HAP-1 (cell line): ENCODE results near the gene HIPK1.
"Not testable (repeated sequence)": the region's sequence is repeated elsewhere in the genome, so short reads cannot be mapped to it uniquely, and the experiment has no call there.

ENCODE experiments used
- DNase-seq, 2 experiments: peaks; one replicate each; pipeline ENCODE4 v3.0.0-alpha.2; 2016 to 2020; ENCODE audit warnings: low spot score in 2 of 2
- H3K27me3 ChIP-seq: fragments of 250-450 bp; sonication (Bioruptor Pico); 2 replicates; pipeline ENCODE4 v1.5.1; 2020; ENCODE audit warnings: low read depth, mild to moderate bottlenecking, moderate library complexity
- H3K36me3 ChIP-seq: fragments of 250-450 bp; sonication (Bioruptor Pico); replicated peaks from 2 replicates; pipeline ENCODE4 v1.5.1; 2020; ENCODE audit warnings: mild to moderate bottlenecking
- H3K4me1 ChIP-seq: fragments of 250-450 bp; sonication (Bioruptor Pico); 2 replicates; pipeline ENCODE4 v1.5.1; 2020; ENCODE audit warnings: mild to moderate bottlenecking
- H3K4me3 ChIP-seq: fragments of 250-450 bp; sonication (Bioruptor Pico); 2 replicates; pipeline ENCODE4 v1.5.1; 2020; ENCODE audit warnings: mild to moderate bottlenecking, moderate library complexity
- H3K9me3 ChIP-seq: fragments of 250-450 bp; sonication (Bioruptor Pico); 2 replicates; pipeline ENCODE4 v1.5.1; 2020; ENCODE audit warnings: mild to moderate bottlenecking, moderate library complexity
- in situ Hi-C: fragments of 300-500 bp; cut with MboI; formaldehyde crosslinking; loops from 3 replicates; pipeline ENCODE4 v1.14.3; 2020; ENCODE audit warnings: low sequenced_read_pairs, inconsistent platforms, mixed read lengths

Gene HIPK1

GRCh38 chr1:113943028-113943811 lies 14.1 kb downstream of the HIPK1 start:
- no peak for DNase-seq
- H3K9me3 ChIP-seq, result no peaks in the 10 kb centered on the region
- in situ Hi-C loops, result no loop called here
- no peaks in the 10 kb centered on the region for H3K27me3 ChIP-seq
- H3K4me1 ChIP-seq, result no peaks in the 10 kb centered on the region
- H3K36me3 ChIP-seq, result peaks cover 22% of the 10 kb centered on the region
- no peak overlapping the region for H3K4me3 ChIP-seq

GRCh38 chr1:113945329-113945728 lies 16.2 kb downstream of the HIPK1 start:
- Histone ChIP-seq H3K9me3 (no peaks in the 10 kb centered on the region), H3K4me1 (no peaks in the 10 kb centered on the region), H3K36me3 (peaks cover 21% of the 10 kb centered on the region), H3K27me3 (no peaks in the 10 kb centered on the region), H3K4me3 (no peak overlapping the region)
- no peak for DNase-seq
- in situ Hi-C loops, result no loop called here

DNA sequence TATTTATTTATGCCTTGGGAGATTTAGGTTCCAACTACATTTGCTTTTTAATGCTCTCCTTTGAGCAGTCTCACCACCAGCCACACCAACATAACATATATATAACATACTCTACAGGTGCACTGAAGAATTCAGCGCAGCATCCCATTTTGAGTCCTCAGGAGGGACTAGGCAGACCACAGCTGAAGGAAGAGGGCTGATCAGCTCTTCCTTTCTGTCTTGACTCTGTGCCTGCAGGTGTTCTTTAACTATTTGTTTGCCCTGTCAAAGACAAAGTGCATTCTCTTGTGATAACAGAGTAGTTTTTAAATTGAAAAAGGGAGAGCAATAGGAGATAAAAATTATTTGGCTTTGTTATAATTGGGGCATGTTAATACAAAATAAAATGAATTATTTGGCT lies 17.0 kb downstream of the HIPK1 start:
- no peaks in the 10 kb centered on the region for H3K9me3 ChIP-seq
- peaks cover 13% of the 10 kb centered on the region for H3K36me3 ChIP-seq
- H3K4me1 ChIP-seq, result no peaks in the 10 kb centered on the region
- no peak for DNase-seq
- no peaks in the 10 kb centered on the region for H3K27me3 ChIP-seq
- no peak overlapping the region for H3K4me3 ChIP-seq
- in situ Hi-C loops, result no loop called here

DNA sequence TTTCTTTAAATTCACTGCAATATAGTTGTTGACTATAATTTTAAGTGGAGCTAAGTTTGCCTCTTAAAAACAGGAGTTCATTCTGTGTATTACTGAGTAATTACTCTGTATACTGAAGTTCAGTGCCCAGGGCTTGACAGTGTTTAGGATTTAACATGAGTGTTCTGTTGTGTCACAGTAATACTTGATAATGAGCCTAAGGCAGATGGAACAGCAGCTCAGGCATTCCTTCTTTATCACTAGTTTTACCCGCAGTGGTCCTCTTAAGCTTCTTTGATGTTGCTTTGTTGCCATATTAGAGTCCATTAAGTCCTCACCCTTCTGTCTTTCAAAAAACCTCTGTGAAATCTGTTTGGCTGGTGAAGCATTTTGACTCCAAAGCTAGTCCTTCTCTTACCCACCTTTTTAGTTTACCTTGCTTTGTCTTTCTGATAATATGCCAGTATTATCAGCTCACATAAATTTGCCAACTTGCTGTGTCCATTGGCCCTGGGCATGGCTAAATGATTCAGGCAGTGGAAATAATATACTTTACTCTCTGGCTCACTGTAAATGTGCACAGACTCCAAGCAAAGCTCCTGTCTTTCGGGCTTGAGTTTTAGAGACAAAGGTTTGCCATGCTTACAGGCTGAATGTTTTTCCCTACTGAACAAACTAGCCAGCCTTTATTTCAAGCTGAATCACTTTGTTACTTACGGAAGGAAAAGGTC lies 17.7 kb downstream of the HIPK1 start:
- DNase-seq, result no peak
- H3K4me3 ChIP-seq, result no peak overlapping the region
- H3K4me1 ChIP-seq, result no peaks in the 10 kb centered on the region

GRCh38 chr1:113947388-113948107 lies 18.4 kb downstream of the HIPK1 start:
- Histone ChIP-seq H3K36me3 (peaks cover 5% of the 10 kb centered on the region; the same call in 1 of the 2 replicates), H3K4me1 (no peaks in the 10 kb centered on the region), H3K4me3 (no peak overlapping the region), H3K9me3 (no peaks in the 10 kb centered on the region), H3K27me3 (no peaks in the 10 kb centered on the region)
- DNase-seq, result no peak
- in situ Hi-C loops, result no loop called here

More for the DNA sequence above, 17.7 kb downstream of the HIPK1 start:
- Histone ChIP-seq H3K36me3 (peaks cover 10% of the 10 kb centered on the region), H3K9me3 (no peaks in the 10 kb centered on the region), H3K27me3 (no peaks in the 10 kb centered on the region)
- in situ Hi-C loops, result no loop called here

- H3K4me3 ChIP-seq, H3K4me1 ChIP-seq, H3K9me3 ChIP-seq, in situ Hi-C loops, H3K27me3 ChIP-seq, DNase-seq, H3K36me3 ChIP-seq: not testable (repeated sequence)
Measured at GRCh38 chr1:113948151-113948550, 19.0 kb downstream of the HIPK1 start.

- no peaks in the 10 kb centered on the region; the same call in 1 of the 2 replicates for H3K36me3 ChIP-seq
- DNase-seq, result no peak
- no peaks in the 10 kb centered on the region for H3K4me1 ChIP-seq
- no peaks in the 10 kb centered on the region for H3K27me3 ChIP-seq
- no peak overlapping the region for H3K4me3 ChIP-seq
- in situ Hi-C loops, result no loop called here
- H3K9me3 ChIP-seq, result no peaks in the 10 kb centered on the region
Measured at GRCh38 chr1:113949007-113949406, 19.9 kb downstream of the HIPK1 start.

DNA sequence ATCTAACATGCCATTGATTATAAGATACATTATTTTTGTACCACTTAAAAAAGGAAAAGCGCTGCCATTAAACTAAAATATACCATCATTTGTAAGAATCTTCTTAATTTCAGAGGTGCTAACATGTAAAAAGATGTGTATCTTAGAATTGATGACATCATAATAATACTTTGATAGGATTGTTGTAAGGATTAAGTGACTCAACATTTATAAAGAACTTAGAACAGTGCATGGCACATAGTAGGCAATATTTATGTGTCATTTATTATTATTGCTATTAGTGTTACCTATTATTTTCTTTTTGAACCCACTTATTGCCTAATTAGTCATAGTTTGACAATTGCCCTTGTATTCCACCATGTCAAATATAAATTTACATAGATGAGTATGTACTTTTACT lies 21.8 kb downstream of the HIPK1 start:
- in situ Hi-C loops, result loop anchor here (25.0 kb wide), 1 partner anchor 461 kb away; no protein-coding TSS in a partner anchor
- no peaks in the 10 kb centered on the region for H3K4me1 ChIP-seq
- H3K36me3 ChIP-seq, result peaks cover 14% of the 10 kb centered on the region
- no peak overlapping the region for H3K4me3 ChIP-seq
- H3K27me3 ChIP-seq, result no peaks in the 10 kb centered on the region
- H3K9me3 ChIP-seq, result no peaks in the 10 kb centered on the region
- no peak for DNase-seq

DNA sequence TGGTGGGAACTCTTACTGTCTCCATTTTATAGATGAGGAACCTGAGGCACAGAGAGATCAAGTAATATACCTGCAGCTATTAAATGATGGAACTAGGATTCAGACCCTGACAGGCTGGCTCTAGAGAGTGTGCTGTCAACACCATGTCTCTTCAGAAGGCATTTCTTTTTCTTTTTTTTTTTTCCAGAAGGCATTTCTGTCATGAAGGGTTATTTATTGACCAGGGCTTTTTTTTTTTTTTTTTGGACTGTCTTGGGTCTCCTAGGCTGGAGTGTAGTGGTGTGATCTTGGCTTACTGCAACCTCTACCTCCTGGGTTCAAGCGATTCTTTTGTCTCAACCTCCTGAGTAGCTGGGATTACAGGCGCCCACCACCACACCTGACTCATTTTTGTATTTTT lies 22.6 kb downstream of the HIPK1 start:
- H3K36me3 ChIP-seq, result peaks cover 19% of the 10 kb centered on the region
- H3K27me3 ChIP-seq, result no peaks in the 10 kb centered on the region
- in situ Hi-C loops, result loop anchor here (25.0 kb wide), 1 partner anchor 461 kb away; no protein-coding TSS in a partner anchor
- no peaks in the 10 kb centered on the region for H3K4me1 ChIP-seq
- H3K9me3 ChIP-seq, result no peaks in the 10 kb centered on the region
- DNase-seq, result no peak
- H3K4me3 ChIP-seq, result no peak overlapping the region

DNA sequence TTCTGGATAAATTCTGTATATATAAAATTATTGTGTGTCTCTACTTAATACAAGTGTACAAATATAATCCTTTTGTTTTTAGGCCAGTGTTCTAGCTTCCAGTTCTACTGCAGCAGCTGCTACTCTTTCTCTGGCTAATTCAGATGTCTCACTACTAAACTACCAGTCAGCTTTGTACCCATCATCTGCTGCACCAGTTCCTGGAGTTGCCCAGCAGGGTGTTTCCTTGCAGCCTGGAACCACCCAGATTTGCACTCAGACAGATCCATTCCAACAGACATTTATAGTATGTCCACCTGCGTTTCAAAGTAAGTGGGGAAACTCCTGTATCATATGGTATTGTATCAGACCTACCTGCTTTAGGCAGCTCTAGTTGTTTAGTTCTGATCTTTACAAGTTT lies 28.9 kb downstream of the HIPK1 start:
- in situ Hi-C loops, result loop anchor here (25.0 kb wide), 1 partner anchor 454 kb away; no protein-coding TSS in a partner anchor
- no peaks in the 10 kb centered on the region for H3K4me1 ChIP-seq
- no peaks in the 10 kb centered on the region for H3K9me3 ChIP-seq
- H3K4me3 ChIP-seq, result no peak overlapping the region
- H3K27me3 ChIP-seq, result no peaks in the 10 kb centered on the region
- peaks cover 42% of the 10 kb centered on the region for H3K36me3 ChIP-seq
- DNase-seq, result no peak

DNA sequence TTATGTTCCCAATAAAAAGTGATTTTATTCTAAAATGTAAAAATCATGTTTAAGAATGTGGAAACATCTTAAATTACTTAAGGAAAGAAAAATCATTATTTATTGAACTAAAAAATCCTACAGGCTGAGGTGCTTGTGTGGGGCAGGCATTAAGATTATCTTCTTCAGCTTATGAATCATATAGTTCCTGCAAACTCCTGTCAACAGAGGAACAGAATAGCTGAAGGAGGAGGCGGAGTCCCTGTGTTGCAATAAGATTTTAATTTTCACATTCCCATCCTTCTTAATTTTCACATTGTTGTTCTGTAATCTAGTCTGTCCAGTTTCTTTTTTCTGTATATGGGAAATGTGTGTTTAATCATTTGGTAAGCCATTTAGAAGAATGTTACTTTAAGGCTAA lies 29.6 kb downstream of the HIPK1 start:
- Histone ChIP-seq H3K27me3 (no peaks in the 10 kb centered on the region), H3K4me1 (no peaks in the 10 kb centered on the region), H3K36me3 (peaks cover 42% of the 10 kb centered on the region), H3K9me3 (no peaks in the 10 kb centered on the region), H3K4me3 (no peak overlapping the region)
- no peak for DNase-seq
- in situ Hi-C loops, result loop anchor here (25.0 kb wide), 1 partner anchor 454 kb away; no protein-coding TSS in a partner anchor

DNA sequence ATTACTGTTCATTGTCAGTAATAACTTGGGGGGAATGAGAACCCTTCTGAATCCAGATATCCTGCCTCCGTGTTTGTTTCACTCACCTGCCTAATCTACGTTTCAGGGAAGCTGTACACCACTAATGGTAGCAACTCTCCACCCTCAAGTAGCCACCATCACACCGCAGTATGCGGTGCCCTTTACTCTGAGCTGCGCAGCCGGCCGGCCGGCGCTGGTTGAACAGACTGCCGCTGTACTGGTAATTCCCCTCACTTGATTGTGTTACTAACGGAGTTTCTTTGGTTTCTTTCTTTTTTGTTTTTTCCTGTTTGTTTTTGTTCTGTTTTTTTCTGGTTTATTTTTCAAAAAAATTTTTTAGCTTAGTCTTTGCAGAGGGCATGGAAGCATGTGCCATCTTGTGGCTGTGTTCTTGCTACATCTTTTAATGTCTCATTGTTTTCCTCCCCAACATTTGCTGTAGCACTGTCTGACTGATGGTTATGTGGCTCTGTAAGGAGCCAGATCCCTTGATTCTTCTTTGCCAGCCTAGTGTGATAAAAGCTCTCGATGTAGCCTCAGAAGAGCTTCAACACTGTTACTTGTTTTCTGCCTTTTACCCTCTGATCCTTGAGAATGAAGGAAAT lies 34.3 kb downstream of the HIPK1 start:
- H3K4me1 ChIP-seq, result peaks cover 8% of the 10 kb centered on the region
- no peak for DNase-seq
- no peaks in the 10 kb centered on the region for H3K27me3 ChIP-seq
- no peak overlapping the region for H3K4me3 ChIP-seq
- in situ Hi-C loops, result loop anchor here (25.0 kb wide), 1 partner anchor 449 kb away; no protein-coding TSS in a partner anchor
- H3K9me3 ChIP-seq, result no peaks in the 10 kb centered on the region
- peaks cover 33% of the 10 kb centered on the region for H3K36me3 ChIP-seq

DNA sequence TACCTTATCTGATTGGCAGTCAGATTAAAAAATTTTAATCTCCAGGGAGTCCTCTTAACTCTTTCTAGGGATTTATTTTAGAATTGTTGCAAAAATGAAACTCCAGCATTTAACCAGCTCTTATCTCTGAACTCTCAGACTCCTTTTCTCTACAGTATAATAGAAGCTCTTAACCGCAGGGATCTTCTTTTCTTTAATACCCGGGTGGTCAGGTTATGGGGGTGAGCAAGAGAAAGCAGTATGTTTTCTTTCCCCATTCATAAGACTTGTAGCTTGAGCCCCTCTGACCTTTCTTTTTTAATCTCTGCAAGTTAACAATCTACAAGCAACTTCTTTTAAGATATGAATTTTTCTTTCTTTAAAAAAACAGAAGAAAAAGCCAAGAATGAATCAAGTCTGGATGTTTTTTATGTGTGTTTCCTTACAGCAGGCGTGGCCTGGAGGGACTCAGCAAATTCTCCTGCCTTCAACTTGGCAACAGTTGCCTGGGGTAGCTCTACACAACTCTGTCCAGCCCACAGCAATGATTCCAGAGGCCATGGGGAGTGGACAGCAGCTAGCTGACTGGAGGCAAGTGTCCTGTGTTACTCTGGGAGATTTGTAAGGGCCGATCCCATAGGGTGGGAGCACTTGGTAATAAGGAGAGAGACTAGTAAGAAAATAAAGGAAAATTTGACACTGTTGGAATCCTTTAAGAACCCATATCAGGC lies 36.7 kb downstream of the HIPK1 start:
- H3K9me3 ChIP-seq, result no peaks in the 10 kb centered on the region
- no peak overlapping the region for H3K4me3 ChIP-seq
- in situ Hi-C loops, result loop anchor here (25.0 kb wide), 1 partner anchor 446 kb away; no protein-coding TSS in a partner anchor
- peaks cover 8% of the 10 kb centered on the region for H3K4me1 ChIP-seq
- no peaks in the 10 kb centered on the region for H3K27me3 ChIP-seq
- DNase-seq, result peak; percentile 24 to 59
- H3K36me3 ChIP-seq, result peaks cover 49% of the 10 kb centered on the region
